HG03108 (cell line): ENCODE data around the gene NCAM1.
A peak's percentile ranks its signal among the peaks of the same experiment; 100 is the strongest.
"Not testable (repeated sequence)": the region's sequence is repeated elsewhere in the genome, so short reads cannot be mapped to it uniquely, and the experiment has no call there.

Experiments used
- ATAC-seq: cut with Tn5 transposase; IDR thresholded peaks from one replicate; pipeline ENCODE4 v1.9.1; 2021; ENCODE audit warnings: moderate library complexity; ENCODE audit not compliant: unreplicated experiment

The NCAM1 gene

DNA sequence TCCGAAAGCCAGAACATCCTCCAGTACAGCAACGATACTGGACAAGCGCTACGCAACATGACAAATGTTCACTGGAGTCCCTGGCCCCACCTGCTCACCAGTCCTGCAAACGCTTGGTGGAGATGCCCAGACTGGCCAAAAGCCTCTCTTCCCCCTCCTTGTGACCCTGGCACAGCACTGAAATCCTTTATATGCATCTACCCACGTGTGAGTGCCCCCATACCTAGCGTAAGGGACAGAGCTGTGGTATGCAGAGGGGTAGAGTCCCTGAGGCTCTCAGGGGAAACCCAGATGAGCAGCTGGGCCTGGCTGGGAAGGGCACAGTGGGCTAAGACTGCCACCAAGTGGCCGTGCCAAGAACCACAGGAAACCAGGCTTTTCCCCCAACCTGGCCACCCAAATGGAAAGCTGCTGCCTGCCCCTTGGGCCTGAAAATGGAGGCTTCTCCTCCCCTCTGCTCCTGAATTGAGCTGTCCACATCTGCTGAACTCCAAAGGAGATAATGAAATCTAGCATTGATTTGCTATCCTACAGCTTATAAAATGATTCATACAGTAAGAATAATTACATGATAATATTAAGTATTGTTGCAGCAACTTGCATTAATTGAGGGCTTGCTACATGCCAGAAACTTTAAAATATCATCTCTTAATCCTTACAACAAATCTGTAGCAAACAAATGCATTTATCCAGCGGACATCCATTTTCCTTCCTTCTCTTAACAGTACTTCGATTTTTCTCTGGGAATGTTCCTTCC is 328.4 kb downstream of the NCAM1 start:
- peak; percentile 86 for ATAC-seq

GRCh38 chr11:113293936-113294335 is 332.7 kb downstream of the NCAM1 start:
- ATAC-seq = no peak

DNA sequence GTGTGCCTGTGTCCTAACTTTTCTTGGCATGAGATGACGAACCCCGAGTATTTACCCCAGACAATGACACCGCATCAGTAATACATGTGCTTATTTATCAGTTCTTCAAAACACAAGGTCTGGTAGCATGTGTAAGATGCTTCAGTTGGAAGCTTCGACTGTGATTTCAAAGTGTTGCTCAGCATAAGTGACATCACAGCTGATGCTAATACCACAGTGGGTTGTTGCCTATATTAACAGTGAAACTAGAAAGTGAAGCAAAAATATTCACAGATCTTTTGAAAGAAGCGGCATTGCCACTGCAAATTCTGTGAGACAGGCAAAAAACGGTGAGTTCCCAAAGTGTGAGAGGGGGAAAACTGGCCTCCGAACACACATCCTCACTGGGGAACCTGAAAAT is 334.8 kb downstream of the NCAM1 start:
- no peak for ATAC-seq

DNA sequence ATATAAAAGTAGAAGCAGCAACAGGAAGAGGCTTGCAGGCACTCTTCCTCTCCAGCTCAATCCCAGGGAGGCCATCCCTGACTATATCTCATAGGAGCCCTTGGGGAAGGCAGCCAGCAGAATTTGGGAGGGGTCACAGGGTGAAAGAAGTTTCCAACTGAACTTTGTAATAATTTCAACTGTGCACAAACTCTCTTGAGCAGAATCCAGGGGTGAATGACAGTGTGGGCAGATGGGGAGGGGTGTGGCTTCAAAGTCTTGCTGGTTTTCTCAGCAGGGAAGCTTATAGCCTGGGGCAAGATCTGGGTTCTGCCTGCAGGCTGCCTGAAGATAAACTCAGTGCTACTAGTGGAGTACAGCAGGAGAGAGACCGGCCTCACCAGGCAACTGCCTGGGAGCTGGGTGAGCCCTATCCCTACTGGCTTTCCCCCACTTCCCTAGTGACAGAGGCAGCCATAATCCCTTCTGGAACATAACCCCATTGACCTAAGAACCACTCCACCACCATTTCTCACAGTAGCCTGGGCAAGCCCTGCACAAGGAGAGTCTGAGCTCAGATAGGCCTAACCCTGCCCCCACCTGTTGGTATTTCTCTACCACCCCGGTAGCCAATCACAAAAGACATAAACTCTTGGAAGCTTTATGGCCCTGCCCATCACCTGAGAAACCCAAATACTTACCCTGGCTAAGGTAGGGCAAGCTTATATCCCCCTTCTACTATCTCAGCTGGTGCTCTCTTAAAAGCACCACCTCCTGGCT is 335.4 kb downstream of the NCAM1 start:
- ATAC-seq = no peak

- not testable (repeated sequence) for ATAC-seq
Observed at GRCh38 chr11:113298496-113298895, 337.3 kb downstream of the NCAM1 start.

DNA sequence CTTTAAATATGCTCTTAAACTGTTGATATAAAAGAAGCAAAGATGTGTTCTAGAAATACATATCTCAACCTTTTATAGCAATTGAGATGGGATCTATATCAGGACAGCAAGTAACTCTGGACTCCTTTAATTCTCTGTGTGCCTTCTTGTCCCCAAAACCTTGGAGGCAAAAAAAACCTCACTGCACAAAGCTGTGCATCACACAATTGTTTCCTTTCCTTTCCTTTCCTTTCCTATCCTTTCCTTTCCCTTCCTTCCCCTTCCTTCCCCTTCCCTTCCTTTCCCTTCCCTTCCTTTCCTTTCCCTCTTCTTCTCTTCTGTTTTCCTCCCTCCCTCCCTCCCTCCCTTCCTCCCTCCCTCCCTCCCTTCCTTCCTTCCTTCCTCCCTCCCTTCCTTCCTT is 343.7 kb downstream of the NCAM1 start:
- no peak for ATAC-seq

- ATAC-seq = no peak
Observed at GRCh38 chr11:113305440-113306336, 344.5 kb downstream of the NCAM1 start.

DNA sequence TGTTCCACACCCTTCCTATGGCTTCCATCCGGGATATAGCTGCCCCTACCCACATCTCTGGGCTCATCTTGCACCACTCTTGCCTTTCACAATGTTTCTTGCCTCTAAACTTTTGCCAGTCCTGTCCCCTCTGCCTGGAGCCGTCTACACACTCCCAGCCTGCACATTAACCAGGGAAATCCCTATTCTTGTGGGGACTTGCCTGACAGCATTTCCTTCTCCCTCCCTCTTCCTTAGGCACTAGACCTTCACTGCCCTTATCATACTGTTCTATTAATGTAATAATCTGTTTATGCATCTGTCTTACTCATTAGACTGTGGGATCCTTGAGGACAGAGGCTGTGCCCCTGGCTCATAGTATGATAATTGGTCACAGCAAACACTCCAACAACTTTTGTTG is 347.4 kb downstream of the NCAM1 start:
- no peak for ATAC-seq

DNA sequence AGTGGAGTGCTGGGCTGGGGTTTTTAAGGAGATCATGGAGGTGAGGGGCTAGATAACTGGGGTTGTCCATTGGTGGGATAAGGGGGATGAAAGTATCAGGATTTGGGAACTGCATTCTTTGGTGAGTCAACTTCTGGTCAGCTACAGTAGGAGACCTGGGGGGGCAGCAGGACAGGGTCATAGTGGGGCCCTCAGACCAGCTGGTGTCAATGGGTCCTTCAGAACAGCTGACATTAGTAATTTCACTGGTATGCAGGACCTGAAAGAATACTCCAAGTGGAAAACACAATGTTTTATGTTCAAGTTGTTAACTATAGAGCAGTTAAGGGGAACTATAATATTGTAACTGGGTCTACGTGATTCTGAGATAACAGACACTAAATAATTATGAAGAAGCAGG is 350.3 kb downstream of the NCAM1 start:
- ATAC-seq = no peak

DNA sequence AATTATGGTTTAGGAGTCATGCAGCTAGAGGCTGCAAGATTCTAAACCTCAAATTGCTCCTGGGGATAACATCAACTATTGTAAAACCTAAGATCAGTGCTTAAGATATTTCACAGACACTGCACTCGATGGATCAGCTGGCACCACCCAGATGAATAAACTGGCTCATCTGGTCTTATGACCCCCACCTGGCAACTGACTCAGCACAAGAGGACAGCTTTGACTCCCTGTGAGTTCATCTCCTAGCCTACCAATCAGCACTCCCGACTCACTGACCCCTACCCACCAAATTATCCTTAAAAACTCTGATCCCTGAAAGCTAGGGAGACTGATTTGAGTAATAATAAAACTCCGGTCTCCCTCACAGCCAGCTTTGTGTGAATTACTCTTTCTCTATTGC is 352.4 kb downstream of the NCAM1 start:
- ATAC-seq = no peak

GRCh38 chr11:113314065-113314388 is 352.8 kb downstream of the NCAM1 start:
- no peak for ATAC-seq

DNA sequence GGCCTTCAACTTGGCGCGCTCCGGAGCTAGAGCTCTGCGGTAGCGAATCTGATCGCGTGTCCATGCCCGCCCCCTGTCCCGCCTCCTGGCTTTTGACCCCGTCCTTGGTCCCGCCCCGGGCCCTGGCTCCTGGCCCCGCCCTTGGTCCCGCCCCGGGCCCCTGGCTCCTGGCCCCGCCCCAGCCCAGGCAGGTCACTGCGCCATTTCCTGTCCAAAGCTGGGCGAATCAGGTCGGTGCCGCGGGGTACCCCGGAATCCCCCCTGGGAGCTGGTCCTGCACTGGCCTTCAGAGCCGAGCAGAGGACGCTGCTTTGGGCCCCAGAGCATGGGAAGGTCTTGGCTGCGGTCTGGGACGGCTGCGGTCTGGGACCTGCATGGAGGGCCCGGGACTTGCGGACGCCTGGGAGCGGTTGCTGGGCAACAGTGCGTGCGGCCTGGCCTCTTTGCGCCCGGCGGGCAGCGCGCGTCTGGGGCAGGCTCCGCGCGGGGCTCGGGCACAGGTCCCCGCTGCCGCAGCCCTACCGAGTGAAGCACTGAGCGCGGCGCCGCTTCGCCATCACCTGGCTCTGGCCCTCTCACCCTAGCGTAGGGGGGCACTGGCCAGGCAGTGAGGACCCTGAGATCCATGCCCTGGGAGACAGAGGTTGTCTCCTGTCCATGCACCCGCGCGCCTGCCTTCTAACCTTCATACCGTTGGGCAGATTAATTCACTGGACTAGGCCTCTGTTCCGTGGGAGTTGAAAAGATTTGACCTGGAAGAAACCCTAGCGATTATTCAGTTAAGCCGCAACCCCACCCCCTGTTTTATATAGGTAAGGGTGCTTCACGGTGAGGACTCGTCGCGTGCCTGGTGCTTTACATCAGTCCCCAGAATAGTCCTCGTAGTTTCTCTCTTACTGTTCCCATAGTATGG is 353.4 kb downstream of the NCAM1 start, which contains the start of gene TTC12:
TSS of gene TTC12 (plus strand) at position 195 of the 913 bp plus-strand sequence. CDS start 1,675 bp downstream, outside the sequence.
- peak; percentile 97 for ATAC-seq

GRCh38 chr11:113315811-113316210 is 354.6 kb downstream of the NCAM1 start:
- ATAC-seq = no peak

GRCh38 chr11:113316256-113316655 is 355.0 kb downstream of the NCAM1 start:
- ATAC-seq = no peak

GRCh38 chr11:113317339-113317738 is 356.1 kb downstream of the NCAM1 start:
- ATAC-seq = no peak

DNA sequence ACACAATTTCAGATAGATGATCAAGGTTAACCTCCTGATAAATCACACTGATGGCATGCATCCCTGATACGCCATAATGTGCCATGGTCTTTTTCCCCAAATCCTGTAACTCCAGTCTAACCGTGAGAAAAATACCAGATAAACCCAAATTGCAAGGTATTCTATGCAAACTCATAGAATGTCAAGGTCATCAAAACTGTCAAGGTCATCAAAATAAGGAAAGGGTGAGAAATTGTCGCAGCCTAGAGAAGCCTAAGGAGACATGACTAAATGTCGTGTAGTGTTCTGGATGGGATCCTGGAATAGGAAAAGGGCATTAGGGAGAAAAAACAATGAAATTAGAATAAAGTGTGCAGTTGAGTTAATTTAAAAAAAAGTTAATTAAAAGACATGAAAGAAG is 357.9 kb downstream of the NCAM1 start:
- no peak for ATAC-seq

- no peak for ATAC-seq
Observed at GRCh38 chr11:113322158-113322557, 360.9 kb downstream of the NCAM1 start.

DNA sequence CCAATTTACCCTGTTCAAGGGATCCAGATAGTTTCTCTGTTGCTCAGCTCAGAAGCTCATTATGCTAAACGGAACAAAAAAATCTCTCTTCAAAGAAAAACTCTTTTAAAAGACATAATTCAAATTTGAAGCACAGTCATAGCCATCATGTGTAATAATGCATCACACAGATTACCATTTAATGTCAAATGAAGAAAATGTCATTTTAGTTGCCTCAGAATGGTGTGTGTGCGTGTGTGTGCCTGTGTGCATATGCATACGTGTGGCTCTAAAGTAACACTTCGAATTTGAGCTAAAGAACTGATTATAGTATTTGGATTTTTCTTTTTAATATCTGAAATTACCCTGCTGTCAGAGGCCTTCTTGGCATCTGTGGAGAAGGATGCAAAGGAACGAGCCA is 363.0 kb downstream of the NCAM1 start:
- no peak for ATAC-seq
